KMS-11 (cell line): Measurements from ENCODE around the gene PARD3B.

Experiments
- H2AFZ ChIP-seq: fragments of 200-600 bp; sonication (generic); 2 replicates; pipeline ENCODE4 v1.6.1; 2016; ENCODE audit warnings: antibody characterized with exemption, mixed run types, low read depth
- H3K27ac ChIP-seq: fragments of 200-600 bp; sonication (generic); 2 replicates; pipeline ENCODE4 v1.6.1; 2016; ENCODE audit warnings: mild to moderate bottlenecking, mixed run types
- H3K27me3 ChIP-seq: fragments of 200-600 bp; sonication (generic); 2 replicates; pipeline ENCODE4 v1.6.1; 2017; ENCODE audit warnings: mild to moderate bottlenecking, low read depth, mixed run types, moderate library complexity; ENCODE audit not compliant: insufficient read depth
- H3K36me3 ChIP-seq: fragments of 200-600 bp; sonication (generic); 2 replicates; pipeline ENCODE4 v1.6.1; 2017; ENCODE audit warnings: mild to moderate bottlenecking, mixed run types; ENCODE audit not compliant: insufficient read depth
- H3K4me1 ChIP-seq: fragments of 200-600 bp; sonication (generic); 2 replicates; pipeline ENCODE4 v1.6.1; 2016; ENCODE audit warnings: mild to moderate bottlenecking, low read depth, mixed run types; ENCODE audit not compliant: poor library complexity, severe bottlenecking
- H3K4me2 ChIP-seq: fragments of 200-600 bp; sonication (generic); 2 replicates; pipeline ENCODE4 v1.7.0; 2016; ENCODE audit warnings: mild to moderate bottlenecking, mixed run types
- H3K4me3 ChIP-seq: fragments of 200-600 bp; sonication (generic); IDR thresholded peaks from 2 replicates; pipeline ENCODE4 v1.6.1; 2017; ENCODE audit warnings: low read depth, low read length, mixed read lengths; ENCODE audit not compliant: insufficient read depth
- H3K79me2 ChIP-seq: fragments of 200-600 bp; sonication (generic); 2 replicates; pipeline ENCODE4 v1.6.1; 2016; ENCODE audit warnings: low read depth, mixed run types; ENCODE audit not compliant: insufficient read depth
- H3K9ac ChIP-seq: fragments of 200-600 bp; sonication (generic); 2 replicates; pipeline ENCODE4 v1.6.1; 2016; ENCODE audit warnings: mild to moderate bottlenecking, mixed run types
- H4K20me1 ChIP-seq: fragments of 200-600 bp; sonication (generic); 2 replicates; pipeline ENCODE4 v1.6.1; 2016; ENCODE audit warnings: mild to moderate bottlenecking, mixed run types; ENCODE audit not compliant: insufficient read depth
- TF ChIP-seq, protein P1 (sequence below): fragments of 200-600 bp; sonication (generic); conservative IDR thresholded peaks from 2 replicates; pipeline ENCODE4 v1.6.1; 2017; ENCODE audit warnings: low read depth, mild to moderate bottlenecking, antibody characterized with exemption, low read length, moderate library complexity, mixed read lengths

Gene PARD3B

DNA sequence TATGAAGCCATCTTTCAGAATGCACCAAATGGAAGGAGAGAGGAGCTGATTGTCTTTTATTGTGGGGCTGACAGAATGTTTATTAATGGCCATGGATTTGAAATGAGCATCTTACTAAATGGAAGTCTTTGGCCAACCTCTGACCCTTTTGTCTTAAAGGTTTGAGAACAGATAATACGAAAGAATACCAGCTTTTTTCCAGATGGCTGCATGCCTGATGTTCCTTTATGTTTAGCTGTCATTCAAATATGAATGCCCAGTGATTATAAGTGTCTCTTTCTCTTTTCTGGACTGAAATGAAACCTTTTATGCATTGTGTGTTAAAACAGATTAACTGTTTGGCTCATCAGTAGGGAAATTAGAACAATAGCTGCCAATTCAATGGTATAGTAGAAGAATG is 46.0 kb downstream of the PARD3B start:
- H3K36me3 ChIP-seq, result no peaks in the 10 kb centered on the region
- H3K9ac ChIP-seq, result no peak overlapping the region
- H3K4me3 ChIP-seq, result no peak overlapping the region
- no peaks in the 10 kb centered on the region for H3K79me2 ChIP-seq
- H4K20me1 ChIP-seq, result no peaks in the 10 kb centered on the region
- H3K27me3 ChIP-seq, result no peaks in the 10 kb centered on the region
- no peak overlapping the region for H2AFZ ChIP-seq
- H3K27ac ChIP-seq, result no peak overlapping the region
- TF ChIP-seq, protein P1, sequence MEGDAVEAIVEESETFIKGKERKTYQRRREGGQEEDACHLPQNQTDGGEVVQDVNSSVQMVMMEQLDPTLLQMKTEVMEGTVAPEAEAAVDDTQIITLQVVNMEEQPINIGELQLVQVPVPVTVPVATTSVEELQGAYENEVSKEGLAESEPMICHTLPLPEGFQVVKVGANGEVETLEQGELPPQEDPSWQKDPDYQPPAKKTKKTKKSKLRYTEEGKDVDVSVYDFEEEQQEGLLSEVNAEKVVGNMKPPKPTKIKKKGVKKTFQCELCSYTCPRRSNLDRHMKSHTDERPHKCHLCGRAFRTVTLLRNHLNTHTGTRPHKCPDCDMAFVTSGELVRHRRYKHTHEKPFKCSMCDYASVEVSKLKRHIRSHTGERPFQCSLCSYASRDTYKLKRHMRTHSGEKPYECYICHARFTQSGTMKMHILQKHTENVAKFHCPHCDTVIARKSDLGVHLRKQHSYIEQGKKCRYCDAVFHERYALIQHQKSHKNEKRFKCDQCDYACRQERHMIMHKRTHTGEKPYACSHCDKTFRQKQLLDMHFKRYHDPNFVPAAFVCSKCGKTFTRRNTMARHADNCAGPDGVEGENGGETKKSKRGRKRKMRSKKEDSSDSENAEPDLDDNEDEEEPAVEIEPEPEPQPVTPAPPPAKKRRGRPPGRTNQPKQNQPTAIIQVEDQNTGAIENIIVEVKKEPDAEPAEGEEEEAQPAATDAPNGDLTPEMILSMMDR, result no peak
- H3K4me1 ChIP-seq, result no peaks in the 10 kb centered on the region
- no peak overlapping the region for H3K4me2 ChIP-seq

DNA sequence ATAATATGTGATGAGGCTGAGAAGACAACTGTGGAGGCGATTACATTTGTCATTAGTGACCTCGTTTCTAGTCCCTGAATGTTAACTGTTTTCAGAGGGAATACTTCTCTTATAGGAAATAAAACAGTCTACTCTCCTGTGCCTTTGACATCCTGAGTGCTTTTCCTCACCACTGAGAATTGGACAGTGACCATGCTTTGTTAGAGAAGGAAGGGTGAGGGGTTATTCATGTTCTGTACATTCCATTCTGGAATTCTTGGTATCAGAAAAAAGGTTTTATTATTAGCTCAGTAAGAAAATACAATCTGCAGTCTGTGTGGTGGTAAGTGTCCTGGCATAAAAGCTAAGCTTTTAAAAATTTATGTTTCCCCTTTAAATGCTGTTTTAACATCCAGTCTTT is 58.8 kb downstream of the PARD3B start:
- Histone ChIP-seq H3K4me3 (no peak overlapping the region), H3K4me2 (no peak overlapping the region), H3K36me3 (no peaks in the 10 kb centered on the region), H4K20me1 (no peaks in the 10 kb centered on the region), H3K4me1 (no peaks in the 10 kb centered on the region), H3K79me2 (no peaks in the 10 kb centered on the region), H3K27me3 (no peaks in the 10 kb centered on the region), H3K9ac (no peak overlapping the region), H3K27ac (no peak overlapping the region), H2AFZ (no peak overlapping the region)
- TF ChIP-seq, protein P1, result no peak

DNA sequence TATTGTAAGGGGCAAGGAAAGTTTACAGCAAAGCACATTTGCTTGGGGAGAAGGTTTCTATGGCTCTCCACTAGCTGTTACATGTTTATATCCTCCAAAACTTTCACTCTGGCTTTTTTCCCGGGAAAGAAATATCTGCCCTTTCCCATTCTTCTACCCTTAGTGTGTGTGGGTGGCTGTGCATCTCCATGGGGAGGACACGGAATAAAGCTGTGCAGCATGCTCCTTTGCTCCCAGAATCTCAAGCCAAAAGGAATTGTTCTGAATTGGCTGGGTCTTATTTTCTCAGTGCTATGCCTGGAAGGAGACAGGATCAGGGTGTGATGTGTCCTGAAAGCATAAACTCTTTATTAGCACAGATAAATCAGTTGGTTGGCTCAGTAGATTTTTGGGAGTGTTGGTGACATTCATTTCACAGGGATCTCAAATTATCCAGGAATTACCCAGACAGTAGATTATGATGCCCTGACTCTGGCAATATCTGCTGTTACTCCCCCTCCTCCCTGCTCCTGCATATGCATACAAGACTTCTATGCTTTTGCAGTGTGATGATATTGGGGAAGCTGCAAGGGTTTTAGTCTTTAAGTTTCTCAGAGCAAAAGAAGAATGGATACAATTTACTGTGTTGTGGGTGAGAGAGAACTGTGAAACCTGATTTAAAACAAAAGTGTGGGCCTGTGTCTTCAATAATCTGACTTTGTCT is 63.1 kb downstream of the PARD3B start:
- no peaks in the 10 kb centered on the region for H3K79me2 ChIP-seq
- no peak overlapping the region for H3K27ac ChIP-seq
- no peak overlapping the region for H3K4me3 ChIP-seq
- H2AFZ ChIP-seq, result no peak overlapping the region
- H3K4me2 ChIP-seq, result no peak overlapping the region
- TF ChIP-seq, protein P1, result no peak
- no peaks in the 10 kb centered on the region for H4K20me1 ChIP-seq
- no peak overlapping the region for H3K9ac ChIP-seq
- H3K36me3 ChIP-seq, result no peaks in the 10 kb centered on the region
- H3K27me3 ChIP-seq, result no peaks in the 10 kb centered on the region
- no peaks in the 10 kb centered on the region for H3K4me1 ChIP-seq

DNA sequence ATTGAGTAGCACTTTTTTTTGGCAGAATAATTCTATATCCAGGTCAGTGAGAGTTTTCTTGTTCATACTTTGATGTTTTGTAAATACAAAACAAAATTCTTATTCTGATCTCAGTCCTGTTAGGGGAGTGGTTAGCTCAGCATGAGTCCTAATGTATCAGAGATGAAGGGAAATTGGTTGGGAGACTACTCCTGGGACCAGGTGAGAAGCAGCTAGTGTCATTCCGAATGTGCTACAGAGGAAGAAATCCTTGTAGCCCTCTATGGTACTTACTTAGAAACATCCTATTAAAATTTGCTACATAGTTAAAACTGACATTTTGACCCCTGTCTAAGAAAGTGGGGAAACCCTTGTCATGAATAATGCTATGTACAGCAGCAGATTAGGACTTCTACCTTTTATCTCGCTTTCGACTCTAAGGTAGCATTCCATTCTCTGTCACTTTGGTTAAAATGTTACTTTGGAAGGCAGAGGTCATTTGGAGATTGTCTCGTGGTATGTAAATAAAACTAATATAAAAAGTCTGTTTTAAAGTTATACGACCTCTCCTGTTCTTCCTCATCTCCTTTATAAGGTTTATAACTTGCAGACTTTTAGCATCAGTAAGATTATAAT is 65.8 kb downstream of the PARD3B start:
- Histone ChIP-seq H2AFZ (no peak overlapping the region), H3K27me3 (no peaks in the 10 kb centered on the region)

More for the DNA sequence above, 65.8 kb downstream of the PARD3B start:
- Histone ChIP-seq H3K4me3 (no peak overlapping the region), H3K79me2 (no peaks in the 10 kb centered on the region), H4K20me1 (no peaks in the 10 kb centered on the region), H3K4me2 (no peak overlapping the region), H3K9ac (no peak overlapping the region), H3K36me3 (no peaks in the 10 kb centered on the region), H3K27ac (no peak overlapping the region), H3K4me1 (no peaks in the 10 kb centered on the region)
- TF ChIP-seq, protein P1, result no peak
